B cell (primary cell): ENCODE measurements around the gene NHS. TPM values are rescaled to one million over a fixed set of nuclear protein-coding genes. Genes with fewer than 3 reads are reported as not detected.

ENCODE experiments used
- ATAC-seq: fragments of 200-7000 bp; cut with Tn5 transposase; one replicate; pipeline ENCODE4 v1.10.0; 2021; ENCODE audit warnings: low read depth, mild to moderate bottlenecking, moderate number of reproducible peaks, moderate library complexity
- CTCF ChIA-PET: fragments of 350-600 bp; sonication (Branson Sonifier 250); formaldehyde crosslinking; loops from one replicate; lab custom pipeline; 2021; ENCODE audit warnings: antibody characterized with exemption, inconsistent platforms; lab: Charles Lee
- POLR2A ChIA-PET: fragments of 350-600 bp; sonication (Branson Sonifier 250); formaldehyde crosslinking; loops from one replicate; lab custom pipeline; 2021; ENCODE audit warnings: antibody characterized with exemption; lab: Charles Lee
- DNase-seq: peaks from one replicate; pipeline ENCODE4 v3.0.0; 2013
- H2AFZ ChIP-seq: 2 replicates; pipeline ENCODE4 v1.6.1; 2012; ENCODE audit warnings: mild to moderate bottlenecking, low read depth, low read length; ENCODE audit not compliant: insufficient read depth, poor library complexity, severe bottlenecking
- H3K27ac ChIP-seq, 2 donors: 1 replicate in 1 of 2; 2 replicates in 1 of 2; pipeline ENCODE4 v1.5.1; 2012 to 2013; ENCODE audit warnings: low read length in 2 of 2, mild to moderate bottlenecking in 2 of 2, moderate library complexity in 1 of 2
- H3K27me3 ChIP-seq, 4 experiments: fragments of 200-600 bp in 1 of 4; sonication (generic) in 1 of 4; replicated peaks in 1 of 4; 1 replicate in 2 of 4; 2 replicates in 2 of 4; pipeline versions ENCODE4 v1.6.1 to v1.7.0; 2013 to 2016; ENCODE audit warnings: low read length in 3 of 4, mild to moderate bottlenecking in 2 of 4, mixed read lengths in 1 of 4, moderate library complexity in 1 of 4; ENCODE audit not compliant: insufficient read depth in 4 of 4, control insufficient read depth in 3 of 4; ENCODE audit errors: control extremely low read depth in 1 of 4
- H3K36me3 ChIP-seq, 2 experiments: replicated peaks in 1 of 2; 1 replicate in 1 of 2; 2 replicates in 1 of 2; pipeline versions ENCODE4 v1.6.1 to v1.7.1; 2013; ENCODE audit warnings: low read length in 1 of 2; ENCODE audit not compliant: insufficient read depth in 2 of 2, control insufficient read depth in 1 of 2; ENCODE audit errors: control extremely low read depth in 1 of 2, extremely low read depth in 1 of 2
- H3K4me1 ChIP-seq, 2 donors: fragments of 200-600 bp in 1 of 2; sonication (generic) in 1 of 2; 1 replicate in 1 of 2; 2 replicates in 1 of 2; pipeline versions ENCODE4 v1.5.1 to v1.6.1; 2013 to 2017; ENCODE audit warnings: low read length in 2 of 2; ENCODE audit not compliant: control insufficient read depth in 2 of 2, insufficient read depth in 2 of 2
- H3K4me2 ChIP-seq: replicated peaks from 2 replicates; pipeline ENCODE3; 2012; ENCODE audit warnings: mild to moderate bottlenecking, low read depth, low read length; ENCODE audit not compliant: poor library complexity, severe bottlenecking
- H3K4me3 ChIP-seq, 5 experiments: fragments of 200-600 bp in 1 of 5; sonication (generic) in 1 of 5; 1 replicate in 3 of 5; 2 replicates in 2 of 5; pipeline versions ENCODE4 v1.5.1 to v1.7.0; 2011 to 2016; ENCODE audit warnings: low read length in 4 of 5, mild to moderate bottlenecking in 4 of 5, low read depth in 2 of 5, control low read depth in 1 of 5, moderate library complexity in 1 of 5; ENCODE audit not compliant: insufficient read depth in 1 of 5; ENCODE audit errors: control extremely low read depth in 1 of 5, extremely low read depth in 1 of 5
- H3K79me2 ChIP-seq: fragments of 200-600 bp; sonication (generic); one replicate; pipeline ENCODE4 v1.6.0; 2016; ENCODE audit warnings: low read length; ENCODE audit not compliant: control insufficient read depth, insufficient read depth
- H3K9ac ChIP-seq: fragments of 200-600 bp; sonication (generic); 2 replicates; pipeline ENCODE4 v1.6.1; 2017; ENCODE audit warnings: mild to moderate bottlenecking, low read length, moderate library complexity
- H3K9me3 ChIP-seq, 3 donors: one replicate each; pipeline versions ENCODE4 v1.6.1 to v1.7.1; 2013; ENCODE audit warnings: low read length in 2 of 3; ENCODE audit not compliant: control insufficient read depth in 2 of 3, insufficient read depth in 1 of 3; ENCODE audit errors: control extremely low read depth in 1 of 3
- H4K20me1 ChIP-seq: 2 replicates; pipeline ENCODE4 v1.6.0; 2012; ENCODE audit warnings: mild to moderate bottlenecking, low read length; ENCODE audit not compliant: insufficient read depth, control insufficient read depth, poor library complexity, severe bottlenecking
- H3K27ac Mint-ChIP-seq: one replicate; pipeline ENCODE4 v1.8.0; 2021; ENCODE audit warnings: mixed read lengths
- H3K27me3 Mint-ChIP-seq: one replicate; pipeline ENCODE4 v1.8.0; 2021; ENCODE audit warnings: mixed read lengths
- H3K4me1 Mint-ChIP-seq: one replicate; pipeline ENCODE4 v1.8.0; 2021; ENCODE audit warnings: mixed read lengths
- H3K4me3 Mint-ChIP-seq: one replicate; pipeline ENCODE4 v1.8.0; 2021; ENCODE audit warnings: mixed read lengths
- H3K9me3 Mint-ChIP-seq: one replicate; pipeline ENCODE4 v1.8.0; 2022; ENCODE audit warnings: mixed read lengths; ENCODE audit not compliant: insufficient read depth
- EZH2 ChIP-seq: IDR thresholded peaks from 2 replicates; pipeline ENCODE4 v1.6.1; 2012; ENCODE audit warnings: borderline replicate concordance, low read depth, mild to moderate bottlenecking, moderate library complexity, low read length; ENCODE audit not compliant: insufficient read depth, poor library complexity, severe bottlenecking
- WGBS: methylation state at CpG from one replicate; pipeline ENCODE4 v1.1.5; 2013; ENCODE audit warnings: missing lambda C conversion rate; ENCODE audit not compliant: insufficient coverage; 5-methylcytosine and 5-hydroxymethylcytosine counted together
- intact Hi-C: fragments of 100-400 bp; cut with micrococcal nuclease; formaldehyde crosslinking; loops from one replicate; pipeline ENCODE4 v1.10.0; 2022
- polyA plus RNA-seq: library from polyadenylated mRNA; depleted of rRNA; stranded (reverse); fragments of >200 nt; gene quantifications from 2 replicates; pipeline ENCODE4 v1.2.3, GENCODE V29; 2012
- total RNA-seq, 2 donors: library from RNA; stranded (reverse); fragments of 120-200 nt in 1 of 2; gene quantifications; 1 replicate in 1 of 2; 2 replicates in 1 of 2; pipeline versions ENCODE4 v1.2.3 to v1.2.4, GENCODE V29; 2013 to 2022
- TF ChIP-seq, protein P1 (sequence below): fragments of 200-600 bp; IDR thresholded peaks from one replicate; pipeline ENCODE4 v1.8.0; 2022; ENCODE audit warnings: antibody characterized with exemption, mild to moderate bottlenecking

Gene NHS
- total and polyA plus RNA-seq, 2 donors (not counting 1 experiment from before 2014, with no cell fraction given) = not detected

DNA sequence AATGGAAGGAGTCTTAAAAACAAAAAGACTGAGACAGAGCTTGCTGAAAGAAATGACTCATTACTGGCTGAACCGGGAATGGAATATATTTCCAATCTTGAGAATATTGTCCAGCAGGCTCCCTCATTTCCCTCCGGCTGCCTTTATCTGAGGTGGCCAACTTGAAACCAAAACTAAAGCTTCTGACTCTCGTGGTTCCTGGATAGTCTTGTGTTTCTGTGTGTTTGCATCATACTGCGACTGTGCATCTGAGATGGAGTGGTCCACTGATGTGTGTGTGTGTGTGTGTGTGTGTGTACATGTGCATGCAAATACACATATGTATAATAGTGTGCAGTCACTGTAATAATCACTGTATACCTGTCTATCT, 216.7 kb downstream of the NHS start:
- no peak overlapping the region for H3K4me2 ChIP-seq

DNA sequence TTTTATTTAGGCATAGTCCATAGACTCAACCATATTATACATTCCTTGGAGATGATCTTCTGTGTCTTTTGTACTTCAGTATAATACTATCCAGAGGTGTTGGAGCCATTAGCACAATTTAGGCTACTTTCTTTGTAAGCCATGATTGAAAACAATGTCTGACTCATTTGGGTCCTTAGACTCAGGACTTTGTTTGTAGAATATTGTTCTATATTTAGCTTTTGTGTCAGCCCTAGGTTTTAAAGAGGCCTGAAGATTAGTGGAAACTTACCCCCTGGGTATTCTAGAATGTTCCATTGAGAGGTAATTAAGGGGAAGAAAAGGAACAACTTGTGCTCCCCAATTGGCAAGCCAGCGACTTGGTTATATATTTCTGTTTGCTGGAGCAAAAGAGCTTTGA, 217.1 kb downstream of the NHS start:
- intact Hi-C loops = no loop called here
- H3K27me3 Mint-ChIP-seq = peaks cover 3% of the 10 kb centered on the region
- Histone ChIP-seq H3K4me3 (no peak overlapping the region), H3K9me3 (no peaks in the 10 kb centered on the region), H3K79me2 (no peaks in the 10 kb centered on the region), H3K9ac (no peak overlapping the region), H3K4me2 (no peak overlapping the region), H3K4me1 (no peaks in the 10 kb centered on the region), H2AFZ (no peak overlapping the region), H3K27ac (no peak overlapping the region), H3K27me3 (no peaks in the 10 kb centered on the region), H4K20me1 (no peaks in the 10 kb centered on the region), H3K36me3 (no peaks in the 10 kb centered on the region)
- TF ChIP-seq, protein P1, sequence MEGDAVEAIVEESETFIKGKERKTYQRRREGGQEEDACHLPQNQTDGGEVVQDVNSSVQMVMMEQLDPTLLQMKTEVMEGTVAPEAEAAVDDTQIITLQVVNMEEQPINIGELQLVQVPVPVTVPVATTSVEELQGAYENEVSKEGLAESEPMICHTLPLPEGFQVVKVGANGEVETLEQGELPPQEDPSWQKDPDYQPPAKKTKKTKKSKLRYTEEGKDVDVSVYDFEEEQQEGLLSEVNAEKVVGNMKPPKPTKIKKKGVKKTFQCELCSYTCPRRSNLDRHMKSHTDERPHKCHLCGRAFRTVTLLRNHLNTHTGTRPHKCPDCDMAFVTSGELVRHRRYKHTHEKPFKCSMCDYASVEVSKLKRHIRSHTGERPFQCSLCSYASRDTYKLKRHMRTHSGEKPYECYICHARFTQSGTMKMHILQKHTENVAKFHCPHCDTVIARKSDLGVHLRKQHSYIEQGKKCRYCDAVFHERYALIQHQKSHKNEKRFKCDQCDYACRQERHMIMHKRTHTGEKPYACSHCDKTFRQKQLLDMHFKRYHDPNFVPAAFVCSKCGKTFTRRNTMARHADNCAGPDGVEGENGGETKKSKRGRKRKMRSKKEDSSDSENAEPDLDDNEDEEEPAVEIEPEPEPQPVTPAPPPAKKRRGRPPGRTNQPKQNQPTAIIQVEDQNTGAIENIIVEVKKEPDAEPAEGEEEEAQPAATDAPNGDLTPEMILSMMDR = no peak
- TF ChIP-seq EZH2 = no peak
- POLR2A ChIA-PET = no interaction called here
- H3K4me3 Mint-ChIP-seq = no peak overlapping the region
- H3K4me1 Mint-ChIP-seq = no peaks in the 10 kb centered on the region
- DNase-seq = no peak
- CTCF ChIA-PET = no interaction called here
- H3K9me3 Mint-ChIP-seq = no peaks in the 10 kb centered on the region
- no peak for ATAC-seq
- WGBS = no CpG with 5 or more reads among the region's 1 CpG
- H3K27ac Mint-ChIP-seq = no peak overlapping the region

More for the DNA sequence above, 216.7 kb downstream of the NHS start:
- H3K36me3 ChIP-seq = no peaks in the 10 kb centered on the region
- no CpG with 5 or more reads among the region's 4 CpGs for WGBS
- CTCF ChIA-PET = no interaction called here
- H3K27me3 ChIP-seq = no peaks in the 10 kb centered on the region
- H3K27ac ChIP-seq = no peak overlapping the region
- Mint-ChIP-seq H3K27ac (no peak overlapping the region), H3K27me3 (peaks cover 3% of the 10 kb centered on the region), H3K9me3 (no peaks in the 10 kb centered on the region), H3K4me3 (no peak overlapping the region), H3K4me1 (no peaks in the 10 kb centered on the region)
- TF ChIP-seq, protein P1 = no peak
- TF ChIP-seq EZH2 = no peak
- no peaks in the 10 kb centered on the region for H3K9me3 ChIP-seq
- ATAC-seq = no peak
- POLR2A ChIA-PET = no interaction called here
- no peak overlapping the region for H2AFZ ChIP-seq
- H3K9ac ChIP-seq = no peak overlapping the region
- H3K4me1 ChIP-seq = no peaks in the 10 kb centered on the region
- H3K4me3 ChIP-seq = no peak overlapping the region
- intact Hi-C loops = no loop called here
- no peak for DNase-seq
- no peaks in the 10 kb centered on the region for H4K20me1 ChIP-seq
- H3K79me2 ChIP-seq = no peaks in the 10 kb centered on the region
